HUDEP-2 (cell line): ENCODE measurements around the gene EXD3.

ENCODE experiments used
- DNase-seq, 76 experiments: peaks; one replicate each; lab custom pipeline; 2025; ENCODE audit not compliant: unreplicated experiment in 76 of 76; lab: John Stamatoyannopoulos, UW

The EXD3 gene

GRCh38 chr9:137449081-137449844, 26.3 kb upstream of the EXD3 start:
- no peak for DNase-seq

- DNase-seq, result no peak
Measured at GRCh38 chr9:137448602-137448962, 25.6 kb upstream of the EXD3 start.

GRCh38 chr9:137447722-137448601, 25.0 kb upstream of the EXD3 start:
- DNase-seq, result no peak

- no peak for DNase-seq
Measured at GRCh38 chr9:137446851-137447471, 24.0 kb upstream of the EXD3 start.

GRCh38 chr9:137445930-137446431, 23.0 kb upstream of the EXD3 start:
- DNase-seq, result no peak

GRCh38 chr9:137445275-137445807, 22.4 kb upstream of the EXD3 start:
- DNase-seq, result peak in 66 of 76 experiments; percentile 10 to 86 (median 60)

GRCh38 chr9:137444106-137444790, 21.3 kb upstream of the EXD3 start:
- DNase-seq, result no peak

GRCh38 chr9:137441935-137442321, 19.0 kb upstream of the EXD3 start:
- no peak for DNase-seq

- DNase-seq, result peak in 1 of 76 experiments; percentile 22
Measured at GRCh38 chr9:137441289-137441934, 18.4 kb upstream of the EXD3 start, which contains the start of gene ENTPD8. ENTPD8 (minus strand) TSS chr9:137441357; CDS start chr9:137438285, 3,072 bp downstream.

- DNase-seq, result no peak
Measured at GRCh38 chr9:137439158-137439714, 16.3 kb upstream of the EXD3 start.

- no peak for DNase-seq
Measured at GRCh38 chr9:137438591-137439157, 15.7 kb upstream of the EXD3 start.

- DNase-seq, result no peak
Measured at GRCh38 chr9:137437691-137438590, 15.0 kb upstream of the EXD3 start.

GRCh38 chr9:137436761-137437600, 14.0 kb upstream of the EXD3 start:
- no peak for DNase-seq

GRCh38 chr9:137435980-137436760, 13.2 kb upstream of the EXD3 start:
- peak in 69 of 76 experiments; percentile 9 to 93 (median 71) for DNase-seq

- no peak for DNase-seq
Measured at GRCh38 chr9:137435381-137435891, 12.5 kb upstream of the EXD3 start.
